HepG2 (cell line): Measurements from ENCODE around the gene NLGN2. TPM values are rescaled to one million over a fixed set of nuclear protein-coding genes. Genes with fewer than 3 reads are reported as not detected.

Source experiments
- CCAR2 ChIP-seq: fragments of 200-400 bp; formaldehyde crosslinking; optimal IDR thresholded peaks from 2 replicates; pipeline ENCODE3; 2018; ENCODE audit warnings: low read depth, mild to moderate bottlenecking, low read length, moderate library complexity
- HNF1A ChIP-seq, 2 experiments: sonication (generic) in 1 of 2; formaldehyde crosslinking in 1 of 2; IDR thresholded peaks; 2 replicates each; pipeline versions ENCODE4 v1.4.0 to v1.6.1; 2016 to 2020; ENCODE audit warnings: borderline replicate concordance in 1 of 2, low read depth in 1 of 2, mild to moderate bottlenecking in 1 of 2, missing genetic modification reagents in 1 of 2
- ZNF557 ChIP-seq: sonication (generic); formaldehyde crosslinking; IDR thresholded peaks from 2 replicates; pipeline ENCODE4 v1.4.0; 2020; ENCODE audit warnings: missing genetic modification reagents
- polyA plus RNA-seq, 8 experiments: library from polyadenylated mRNA; depleted of rRNA in 3 of 8; stranded (reverse) in 7 of 8; unstranded in 1 of 8; fragments of >200 nt; fragmentation: Illumina TruSeq in 4 of 8; extraction: Trizol in 4 of 8; gene quantifications; 2 replicates each; pipeline versions ENCODE4 v1.2.1 to v1.2.3, GENCODE V29; 2011 to 2016; ENCODE audit warnings: low read depth in 4 of 8, missing spikeins in 1 of 8, mixed read lengths in 1 of 8; ENCODE audit not compliant: insufficient read depth in 1 of 8
- total RNA-seq, 5 experiments: library from RNA; depleted of rRNA; stranded (reverse); fragments of >200 nt; fragmentation: Illumina TruSeq; extraction: Trizol; gene quantifications; 2 replicates each; pipeline ENCODE4 v1.2.3, GENCODE V29; 2016; ENCODE audit warnings: low read depth in 1 of 5
- TF ChIP-seq, protein P1 (sequence below): sonication (generic); formaldehyde crosslinking; IDR thresholded peaks from 2 replicates; pipeline ENCODE4 v1.9.0; 2021; ENCODE audit warnings: missing genetic modification reagents, borderline replicate concordance
- TF ChIP-seq, protein P2 (sequence below): sonication (generic); formaldehyde crosslinking; IDR thresholded peaks from 2 replicates; pipeline ENCODE4 v1.8.0; 2022; ENCODE audit warnings: mild to moderate bottlenecking, missing genetic modification reagents

The NLGN2 gene
- total and polyA plus RNA-seq, 2 of the 13 experiments (the other 11 are each of a cell fraction or from before 2014, with no cell fraction given) = 1.9 to 11.0 TPM

- TF ChIP-seq HNF1A (IDR thresholded peaks at IDR 0.05; ENCODE audit: low read depth) (no peak), HNF1A (CRISPR knock-in tag; IDR thresholded peaks at IDR 0.05; ENCODE audit: borderline replicate concordance) (no peak), ZNF557 (CRISPR knock-in tag) (no peak), CCAR2 (no peak)
- TF ChIP-seq, protein P1, sequence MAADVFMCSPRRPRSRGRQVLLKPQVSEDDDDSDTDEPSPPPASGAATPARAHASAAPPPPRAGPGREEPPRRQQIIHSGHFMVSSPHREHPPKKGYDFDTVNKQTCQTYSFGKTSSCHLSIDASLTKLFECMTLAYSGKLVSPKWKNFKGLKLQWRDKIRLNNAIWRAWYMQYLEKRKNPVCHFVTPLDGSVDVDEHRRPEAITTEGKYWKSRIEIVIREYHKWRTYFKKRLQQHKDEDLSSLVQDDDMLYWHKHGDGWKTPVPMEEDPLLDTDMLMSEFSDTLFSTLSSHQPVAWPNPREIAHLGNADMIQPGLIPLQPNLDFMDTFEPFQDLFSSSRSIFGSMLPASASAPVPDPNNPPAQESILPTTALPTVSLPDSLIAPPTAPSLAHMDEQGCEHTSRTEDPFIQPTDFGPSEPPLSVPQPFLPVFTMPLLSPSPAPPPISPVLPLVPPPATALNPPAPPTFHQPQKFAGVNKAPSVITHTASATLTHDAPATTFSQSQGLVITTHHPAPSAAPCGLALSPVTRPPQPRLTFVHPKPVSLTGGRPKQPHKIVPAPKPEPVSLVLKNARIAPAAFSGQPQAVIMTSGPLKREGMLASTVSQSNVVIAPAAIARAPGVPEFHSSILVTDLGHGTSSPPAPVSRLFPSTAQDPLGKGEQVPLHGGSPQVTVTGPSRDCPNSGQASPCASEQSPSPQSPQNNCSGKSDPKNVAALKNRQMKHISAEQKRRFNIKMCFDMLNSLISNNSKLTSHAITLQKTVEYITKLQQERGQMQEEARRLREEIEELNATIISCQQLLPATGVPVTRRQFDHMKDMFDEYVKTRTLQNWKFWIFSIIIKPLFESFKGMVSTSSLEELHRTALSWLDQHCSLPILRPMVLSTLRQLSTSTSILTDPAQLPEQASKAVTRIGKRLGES (CRISPR knock-in tag) = no peak
- TF ChIP-seq, protein P2, sequence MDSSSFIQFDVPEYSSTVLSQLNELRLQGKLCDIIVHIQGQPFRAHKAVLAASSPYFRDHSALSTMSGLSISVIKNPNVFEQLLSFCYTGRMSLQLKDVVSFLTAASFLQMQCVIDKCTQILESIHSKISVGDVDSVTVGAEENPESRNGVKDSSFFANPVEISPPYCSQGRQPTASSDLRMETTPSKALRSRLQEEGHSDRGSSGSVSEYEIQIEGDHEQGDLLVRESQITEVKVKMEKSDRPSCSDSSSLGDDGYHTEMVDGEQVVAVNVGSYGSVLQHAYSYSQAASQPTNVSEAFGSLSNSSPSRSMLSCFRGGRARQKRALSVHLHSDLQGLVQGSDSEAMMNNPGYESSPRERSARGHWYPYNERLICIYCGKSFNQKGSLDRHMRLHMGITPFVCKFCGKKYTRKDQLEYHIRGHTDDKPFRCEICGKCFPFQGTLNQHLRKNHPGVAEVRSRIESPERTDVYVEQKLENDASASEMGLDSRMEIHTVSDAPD (CRISPR knock-in tag) = no peak
- TF ChIP-seq, all 625 proteins: peak for 0
These were observed 22.1 kb downstream of the NLGN2 start (continued) for GRCh38 chr17:7429722-7430121.
